Measurements from ENCODE around the gene NOVA1.

The NOVA1 gene

DNA sequence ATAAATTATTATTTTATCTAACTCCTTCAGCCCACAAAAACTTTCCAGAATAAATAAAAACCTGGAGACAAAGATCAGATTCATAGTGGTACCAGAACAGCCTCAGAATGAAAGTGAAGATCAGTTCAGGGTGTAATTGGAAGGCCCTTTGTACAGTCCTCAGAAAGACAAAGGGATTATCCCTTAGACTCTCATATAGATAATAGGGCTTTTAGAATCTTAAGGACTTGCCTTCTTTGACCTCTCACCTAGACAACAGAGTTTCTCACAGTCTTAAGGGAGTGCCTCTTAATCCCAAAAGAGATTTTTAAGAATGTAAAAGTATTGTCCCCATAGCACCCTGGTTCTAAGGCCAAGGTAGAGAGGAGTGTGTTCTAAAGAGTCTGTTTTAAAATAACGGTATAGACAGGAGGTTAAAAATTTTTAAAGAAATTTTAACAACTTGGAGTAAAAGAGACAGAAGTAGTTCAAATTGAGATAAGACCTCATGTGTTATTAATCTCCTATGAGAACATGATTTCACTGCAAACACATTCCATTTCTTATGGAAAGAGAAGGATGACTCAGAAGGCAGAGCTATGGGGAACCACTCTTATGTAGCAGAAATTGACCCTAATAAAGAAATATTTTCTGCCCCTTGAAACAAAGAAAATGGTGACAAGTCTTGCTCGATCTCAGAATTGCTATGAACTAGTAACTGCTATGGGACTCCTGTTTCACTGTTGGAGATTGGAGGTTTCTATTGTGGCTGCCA, 24.2 kb upstream of the NOVA1 start:
- Histone ChIP-seq H3K36me3 (no peaks in the 10 kb centered on the region), H3K4me1 (no peaks in the 10 kb centered on the region), H3K4me3 (no peak overlapping the region), H3K27ac (no peak overlapping the region), H3K27me3 (no peaks in the 10 kb centered on the region), H3K9me3 (no peaks in the 10 kb centered on the region)
- TF ChIP-seq, protein P1, sequence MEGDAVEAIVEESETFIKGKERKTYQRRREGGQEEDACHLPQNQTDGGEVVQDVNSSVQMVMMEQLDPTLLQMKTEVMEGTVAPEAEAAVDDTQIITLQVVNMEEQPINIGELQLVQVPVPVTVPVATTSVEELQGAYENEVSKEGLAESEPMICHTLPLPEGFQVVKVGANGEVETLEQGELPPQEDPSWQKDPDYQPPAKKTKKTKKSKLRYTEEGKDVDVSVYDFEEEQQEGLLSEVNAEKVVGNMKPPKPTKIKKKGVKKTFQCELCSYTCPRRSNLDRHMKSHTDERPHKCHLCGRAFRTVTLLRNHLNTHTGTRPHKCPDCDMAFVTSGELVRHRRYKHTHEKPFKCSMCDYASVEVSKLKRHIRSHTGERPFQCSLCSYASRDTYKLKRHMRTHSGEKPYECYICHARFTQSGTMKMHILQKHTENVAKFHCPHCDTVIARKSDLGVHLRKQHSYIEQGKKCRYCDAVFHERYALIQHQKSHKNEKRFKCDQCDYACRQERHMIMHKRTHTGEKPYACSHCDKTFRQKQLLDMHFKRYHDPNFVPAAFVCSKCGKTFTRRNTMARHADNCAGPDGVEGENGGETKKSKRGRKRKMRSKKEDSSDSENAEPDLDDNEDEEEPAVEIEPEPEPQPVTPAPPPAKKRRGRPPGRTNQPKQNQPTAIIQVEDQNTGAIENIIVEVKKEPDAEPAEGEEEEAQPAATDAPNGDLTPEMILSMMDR (IDR thresholded peaks at IDR 0.05), result no peak
- intact Hi-C loops (cut with DNase I; ENCODE audit: low total_unique reads), result no loop called here
- DNase-seq, result no peak

DNA sequence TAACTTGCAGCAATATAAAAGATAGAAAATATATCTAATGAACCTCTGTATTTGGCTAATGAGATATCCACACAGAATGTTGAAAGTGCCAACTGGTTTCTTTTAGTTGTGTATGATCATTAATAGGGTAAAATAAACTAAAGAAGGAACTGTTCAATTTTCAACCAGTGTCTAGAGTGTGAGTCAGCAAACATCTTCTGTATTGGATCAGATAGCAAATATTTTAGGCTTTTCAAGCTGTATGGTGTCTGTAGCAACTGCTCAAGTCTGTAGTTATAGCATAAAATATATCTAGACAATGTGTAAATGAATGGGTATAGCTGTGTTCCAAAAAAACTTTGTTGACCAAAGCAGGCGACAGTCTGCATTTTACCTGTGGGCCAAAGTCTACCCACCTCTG, 23.5 kb upstream of the NOVA1 start:
- TF ChIP-seq, protein P1 (IDR thresholded peaks at IDR 0.05), result no peak
- H3K4me1 ChIP-seq, result no peaks in the 10 kb centered on the region
- intact Hi-C loops (cut with DNase I; ENCODE audit: low total_unique reads), result no loop called here
- no peaks in the 10 kb centered on the region for H3K27me3 ChIP-seq
- no peak overlapping the region for H3K27ac ChIP-seq
- no peak for DNase-seq
- no peak overlapping the region for H3K4me3 ChIP-seq
- H3K36me3 ChIP-seq, result no peaks in the 10 kb centered on the region
- no peaks in the 10 kb centered on the region for H3K9me3 ChIP-seq

DNA sequence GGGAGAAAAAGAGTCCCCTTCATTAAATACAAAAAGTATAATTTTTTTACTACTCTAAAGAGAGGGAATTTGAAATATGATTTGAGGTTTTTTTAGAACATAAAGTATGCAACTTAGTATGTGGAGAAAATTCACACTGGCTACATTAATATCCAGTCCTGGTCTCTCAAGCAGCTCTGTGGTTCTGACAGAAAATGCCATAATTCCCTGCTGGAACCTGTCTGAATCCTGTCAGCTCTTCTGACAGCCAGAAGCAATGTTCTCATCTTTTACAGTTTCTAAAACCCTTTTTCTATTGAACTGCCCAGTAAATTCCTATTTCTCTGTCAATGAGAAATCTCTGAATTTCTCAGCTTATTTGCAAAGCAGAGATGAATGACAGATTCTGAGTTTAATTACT, 13.4 kb upstream of the NOVA1 start:
- no peaks in the 10 kb centered on the region for H3K36me3 ChIP-seq
- H3K4me3 ChIP-seq, result no peak overlapping the region
- H3K27ac ChIP-seq, result no peak overlapping the region
- no peak for DNase-seq
- no peaks in the 10 kb centered on the region for H3K27me3 ChIP-seq
- TF ChIP-seq, protein P1 (IDR thresholded peaks at IDR 0.05), result no peak
- peaks cover 0 to 10% (median 5%) of the 10 kb centered on the region in 3 donors for H3K9me3 ChIP-seq
- no peaks in the 10 kb centered on the region for H3K4me1 ChIP-seq
- intact Hi-C loops (cut with DNase I; ENCODE audit: low total_unique reads), result no loop called here

DNA sequence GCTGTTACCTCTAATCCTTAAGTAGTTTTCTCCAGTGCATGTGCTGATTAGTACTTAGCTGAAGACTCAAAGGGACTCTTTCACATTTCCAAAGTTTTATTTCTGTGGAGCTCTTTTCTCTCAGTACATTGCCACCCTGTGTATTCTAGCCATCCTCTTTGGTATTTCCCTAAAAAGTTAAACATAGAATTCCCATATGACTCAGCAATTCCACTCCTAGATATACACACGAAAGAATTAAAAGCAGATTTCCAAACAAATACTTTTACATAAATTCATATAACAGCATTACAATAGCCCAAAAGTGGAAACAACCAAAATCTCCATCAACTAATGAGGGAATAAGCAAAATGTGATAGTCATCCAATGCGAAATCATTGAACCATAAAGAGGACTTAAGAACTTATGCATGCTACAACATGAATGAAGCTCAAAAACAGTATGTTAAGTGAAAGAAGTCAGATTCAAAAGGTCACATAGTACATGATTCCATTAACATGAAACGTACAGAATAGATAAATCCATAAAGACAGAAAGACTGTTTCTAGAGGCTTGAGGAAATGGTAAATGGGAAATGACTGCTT, 9.0 kb upstream of the NOVA1 start:
- TF ChIP-seq, protein P1 (IDR thresholded peaks at IDR 0.05), result no peak
- no peaks in the 10 kb centered on the region for H3K4me1 ChIP-seq
- no peaks in the 10 kb centered on the region for H3K36me3 ChIP-seq
- intact Hi-C loops (cut with DNase I; ENCODE audit: low total_unique reads), result no loop called here
- H3K9me3 ChIP-seq, result no peaks in the 10 kb centered on the region
- no peaks in the 10 kb centered on the region for H3K27me3 ChIP-seq
- DNase-seq, result no peak
- no peak overlapping the region for H3K27ac ChIP-seq
- H3K4me3 ChIP-seq, result no peak overlapping the region

DNA sequence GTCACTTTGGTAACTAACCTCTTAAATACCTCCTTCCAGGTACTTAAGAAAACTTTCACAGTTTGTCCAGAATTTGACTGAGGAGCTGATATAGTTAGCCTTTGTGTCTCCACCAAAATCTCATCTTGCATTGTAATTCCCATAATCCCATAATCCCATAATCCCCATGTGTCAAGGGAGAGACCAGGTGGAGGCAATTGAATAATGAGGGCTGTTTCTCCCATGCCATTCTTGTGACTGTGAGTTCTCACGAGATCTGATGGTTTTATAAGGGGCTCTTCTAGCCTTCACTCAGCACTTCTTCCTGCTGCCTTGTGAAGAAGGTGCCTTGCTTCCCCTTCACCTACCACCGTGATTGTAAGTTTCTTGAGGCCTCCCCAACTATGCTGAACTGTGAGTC, 7.8 kb upstream of the NOVA1 start:
- TF ChIP-seq, protein P1 (IDR thresholded peaks at IDR 0.05), result no peak
- intact Hi-C loops (cut with DNase I; ENCODE audit: low total_unique reads), result no loop called here
- Histone ChIP-seq H3K4me1 (no peaks in the 10 kb centered on the region), H3K4me3 (no peak overlapping the region), H3K27me3 (no peaks in the 10 kb centered on the region), H3K9me3 (no peaks in the 10 kb centered on the region), H3K27ac (no peak overlapping the region), H3K36me3 (no peaks in the 10 kb centered on the region)
- DNase-seq, result no peak
